Measurements from ENCODE around the gene EXPH5. TPM values are rescaled to one million over a fixed set of nuclear protein-coding genes. Genes with fewer than 3 reads are reported as not detected.
A peak's percentile ranks its signal among the peaks of the same experiment; 100 is the strongest.

Gene EXPH5
- total RNA-seq, 2 donors from 2014 or later: 6.6 to 17.3 TPM

- intact Hi-C loops (cut with DNase I): no loop called here
- Histone ChIP-seq H3K27ac (no peak overlapping the region), H3K4me1 (replicated peaks) (no peaks in the 10 kb centered on the region), H3K36me3 (no peaks in the 10 kb centered on the region), H3K9me3 (no peaks in the 10 kb centered on the region), H3K27me3 (replicated peaks; ENCODE audit: insufficient read depth) (no peaks in the 10 kb centered on the region), H3K4me3 (no peak overlapping the region)
- WGBS: 90% methylated on average over 5 of the region's 5 CpGs
- no peak for TF ChIP-seq CTCF (IDR thresholded peaks at IDR 0.05)
- TF ChIP-seq POLR2AphosphoS5 (IDR thresholded peaks at IDR 0.05): no peak
- no peak for TF ChIP-seq POLR2A (IDR thresholded peaks at IDR 0.05)
- no peak for DNase-seq (ENCODE audit: low spot score)
Measured at GRCh38 chr11:108545909-108546501, 47.6 kb downstream of the EXPH5 start.

- H3K4me1 ChIP-seq (replicated peaks): no peaks in the 10 kb centered on the region
- no peak overlapping the region for H3K27ac ChIP-seq
- H3K36me3 ChIP-seq: no peaks in the 10 kb centered on the region
- no peak for TF ChIP-seq CTCF (IDR thresholded peaks at IDR 0.05)
- no peak for TF ChIP-seq POLR2A (IDR thresholded peaks at IDR 0.05)
- no peak for TF ChIP-seq POLR2AphosphoS5 (IDR thresholded peaks at IDR 0.05)
- DNase-seq (ENCODE audit: low spot score): no peak
- intact Hi-C loops (cut with DNase I): no loop called here
- H3K27me3 ChIP-seq (replicated peaks; ENCODE audit: insufficient read depth): no peaks in the 10 kb centered on the region
- no peaks in the 10 kb centered on the region for H3K9me3 ChIP-seq
- no peak overlapping the region for H3K4me3 ChIP-seq
- 64% methylated on average over 5 of the region's 5 CpGs for WGBS
Measured at GRCh38 chr11:108543316-108543964, 50.1 kb downstream of the EXPH5 start.

- H3K27me3 ChIP-seq (replicated peaks; ENCODE audit: insufficient read depth): no peaks in the 10 kb centered on the region
- H3K9me3 ChIP-seq: no peaks in the 10 kb centered on the region
- H3K4me1 ChIP-seq (replicated peaks): no peaks in the 10 kb centered on the region
- H3K27ac ChIP-seq: no peak overlapping the region
- H3K4me3 ChIP-seq: no peak overlapping the region
- H3K36me3 ChIP-seq: no peaks in the 10 kb centered on the region
- no peak for TF ChIP-seq CTCF (IDR thresholded peaks at IDR 0.05)
- TF ChIP-seq POLR2A (IDR thresholded peaks at IDR 0.05): no peak
- TF ChIP-seq POLR2AphosphoS5 (IDR thresholded peaks at IDR 0.05): no peak
- DNase-seq (ENCODE audit: low spot score): no peak
- intact Hi-C loops (cut with DNase I): no loop called here
Measured at GRCh38 chr11:108541531-108541930, 52.0 kb downstream of the EXPH5 start.

GRCh38 chr11:108538502-108538901 lies 55.1 kb downstream of the EXPH5 start:
- Histone ChIP-seq H3K27me3 (replicated peaks; ENCODE audit: insufficient read depth) (no peaks in the 10 kb centered on the region), H3K9me3 (no peaks in the 10 kb centered on the region), H3K36me3 (no peaks in the 10 kb centered on the region), H3K4me3 (no peak overlapping the region), H3K27ac (peak overlapping the region; percentile 17 to 35), H3K4me1 (replicated peaks) (no peaks in the 10 kb centered on the region)
- DNase-seq (ENCODE audit: low spot score): no peak
- WGBS: 59% methylated on average over 4 of the region's 4 CpGs
- TF ChIP-seq POLR2AphosphoS5 (IDR thresholded peaks at IDR 0.05): no peak
- TF ChIP-seq CTCF (IDR thresholded peaks at IDR 0.05): no peak
- no peak for TF ChIP-seq POLR2A (IDR thresholded peaks at IDR 0.05)
- intact Hi-C loops (cut with DNase I): no loop called here

- peak overlapping the region; percentile 17 to 35 for H3K27ac ChIP-seq
- H3K36me3 ChIP-seq: no peaks in the 10 kb centered on the region
- H3K9me3 ChIP-seq: no peaks in the 10 kb centered on the region
- 18% methylated on average over 8 of the region's 8 CpGs for WGBS
- no peaks in the 10 kb centered on the region for H3K4me1 ChIP-seq (replicated peaks)
- H3K27me3 ChIP-seq (replicated peaks; ENCODE audit: insufficient read depth): no peaks in the 10 kb centered on the region
- DNase-seq (ENCODE audit: low spot score): peak; percentile 49
- TF ChIP-seq POLR2A (IDR thresholded peaks at IDR 0.05) (no peak), POLR2AphosphoS5 (IDR thresholded peaks at IDR 0.05) (peak; percentile 76)
- intact Hi-C loops (cut with DNase I): no loop called here
- no peak overlapping the region for H3K4me3 ChIP-seq
Measured at GRCh38 chr11:108538022-108538424, 55.5 kb downstream of the EXPH5 start.

Data from prostate gland (tissue), 2 donors.